K562 (cell line): ENCODE data around the gene PTPRR. TPM values are rescaled to one million over a fixed set of nuclear protein-coding genes. Genes with fewer than 3 reads are reported as not detected.

ENCODE experiments used
- CHD4 ChIP-seq: fragments of 200-600 bp; sonication (generic); IDR thresholded peaks from 3 replicates; pipeline ENCODE4 v1.6.1; 2012; ENCODE audit warnings: low read depth, mild to moderate bottlenecking, mixed read lengths, low read length, inconsistent platforms; ENCODE audit not compliant: insufficient read depth, insufficient replicate concordance, poor library complexity, severe bottlenecking
- CREBBP ChIP-seq: IDR thresholded peaks from one replicate; pipeline ENCODE4 v1.6.1; 2012; ENCODE audit warnings: low read depth, mild to moderate bottlenecking, control low read depth, inconsistent platforms, low read length
- GATAD2A ChIP-seq: fragments of 450-650 bp; IDR thresholded peaks from 2 replicates; pipeline ENCODE4 v1.6.1; 2017
- PML ChIP-seq: IDR thresholded peaks from 2 replicates; pipeline ENCODE4 v1.6.1; 2012; ENCODE audit warnings: low read length, inconsistent platforms
- POLR2AphosphoS2 ChIP-seq: IDR thresholded peaks from 2 replicates; pipeline ENCODE4 v1.6.1; 2012; ENCODE audit warnings: low read length, improper control_type of control experiment
- RNF219 ChIP-seq: fragments of 250-450 bp; sonication (Bioruptor Pico); IDR thresholded peaks from 2 replicates; pipeline ENCODE4 v1.5.0; 2022; ENCODE audit warnings: mild to moderate bottlenecking
- SIN3B ChIP-seq: fragments of 450-650 bp; IDR thresholded peaks from 2 replicates; pipeline ENCODE4 v1.6.1; 2017; ENCODE audit warnings: low read depth, mild to moderate bottlenecking, moderate library complexity
- ZFP36 ChIP-seq: fragments of 150-350 bp; IDR thresholded peaks from 2 replicates; pipeline ENCODE4 v1.6.1; 2018; ENCODE audit warnings: low read length, low read depth; ENCODE audit not compliant: partially characterized antibody
- ZNF165 ChIP-seq: fragments of 250-450 bp; sonication (Bioruptor Pico); IDR thresholded peaks from 2 replicates; pipeline ENCODE4 v1.4.0; 2020; ENCODE audit warnings: borderline replicate concordance
- ZNF586 ChIP-seq: fragments of 450-650 bp; formaldehyde crosslinking; conservative IDR thresholded peaks from 2 replicates; pipeline ENCODE4 v1.4.0; 2020; ENCODE audit warnings: mild to moderate bottlenecking, moderate library complexity
- ZNF76 ChIP-seq: fragments of 250-450 bp; sonication (Bioruptor Pico); IDR thresholded peaks from 2 replicates; pipeline ENCODE4 v1.4.0; 2020; ENCODE audit warnings: mild to moderate bottlenecking, moderate library complexity, borderline replicate concordance
- ZNF77 ChIP-seq: fragments of 250-450 bp; sonication (Bioruptor Pico); IDR thresholded peaks from 2 replicates; pipeline ENCODE4 v1.5.0; 2020
- polyA plus RNA-seq, 8 experiments: library from polyadenylated mRNA; depleted of rRNA in 4 of 8; stranded (reverse) in 5 of 8; unstranded in 3 of 8; fragments of >200 nt; fragmentation: Nextera tagmentation in 2 of 8; fragmentation: Illumina TruSeq in 1 of 8; extraction: Ambion mirVana in 2 of 8; extraction: Trizol in 1 of 8; gene quantifications; 2 replicates each; pipeline versions ENCODE4 v1.2.1 to v1.2.3, GENCODE V29; 2011 to 2014; ENCODE audit warnings: inconsistent platforms in 1 of 8, missing spikeins in 1 of 8
- total RNA-seq, 7 experiments: library from RNA; depleted of rRNA in 6 of 7; stranded (reverse); fragments of >200 nt in 6 of 7; fragmentation: Illumina TruSeq in 2 of 7; extraction: Trizol in 2 of 7; gene quantifications; 2 replicates each; pipeline versions ENCODE4 v1.2.1 to v1.2.3, GENCODE V29; 2011 to 2021; ENCODE audit warnings: low replicate concordance in 1 of 7
- TF ChIP-seq, protein P1 (sequence below), 2 experiments: fragments of 450-650 bp; IDR thresholded peaks; 2 replicates each; pipeline ENCODE4 v1.6.1; 2016; ENCODE audit warnings: mild to moderate bottlenecking in 2 of 2, borderline replicate concordance in 1 of 2, low read depth in 1 of 2, moderate library complexity in 1 of 2
- TF ChIP-seq, protein P2 (sequence below), 2 experiments: IDR thresholded peaks in 1 of 2; conservative IDR thresholded peaks in 1 of 2; 2 replicates each; pipeline ENCODE4 v1.6.1; 2016; ENCODE audit warnings: low read depth in 2 of 2, mild to moderate bottlenecking in 1 of 2, missing compliant biosample characterization in 1 of 2, missing genetic modification characterization in 1 of 2, moderate library complexity in 1 of 2

PTPRR gene
- total and polyA plus RNA-seq, 9 of the 15 experiments (the other 6 are each of a cell fraction or from before 2014, with no cell fraction given), result 6.6 to 41.7 (median 12.3) TPM

DNA sequence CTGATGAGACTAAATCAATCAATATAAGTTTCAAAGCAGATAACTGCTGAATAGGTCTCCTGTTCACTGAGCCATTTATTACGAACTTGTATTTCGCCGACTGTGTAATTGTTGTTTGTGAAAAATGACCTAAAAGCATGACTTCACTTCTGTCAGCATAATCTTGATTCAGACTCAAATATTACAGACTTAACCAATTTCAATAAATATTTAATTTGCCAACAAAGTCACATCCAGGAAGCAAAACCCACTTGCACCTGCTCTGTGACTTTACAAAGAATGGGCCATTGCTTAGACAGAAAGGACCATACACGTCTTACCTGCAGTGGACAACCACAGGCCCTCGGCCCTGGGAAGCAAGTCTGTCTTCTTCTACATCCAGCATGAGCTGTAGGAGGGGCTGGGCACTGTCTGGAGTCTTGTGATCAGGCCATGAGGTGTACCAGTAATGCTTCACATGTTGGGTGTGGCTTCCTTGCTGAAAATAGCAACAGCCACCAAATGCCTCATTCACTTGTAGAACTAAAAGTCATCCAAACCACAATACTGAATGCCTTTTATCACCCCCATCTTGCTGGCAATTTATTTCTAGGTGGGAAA is 259.8 kb downstream of the PTPRR start (continued):
- TF ChIP-seq ZNF77 (CRISPR knock-in tag) (no peak), PML (no peak; the same call in 1 of the 2 replicates), GATAD2A (0 out of 2 replicates have a peak, but pooled peaks have one; percentile 36), ZNF165 (CRISPR knock-in tag) (no peak), RNF219 (peak; percentile 45; the same call in 1 of the 2 replicates), ZNF586 (no peak), POLR2AphosphoS2 (peak; percentile 80; the same call in 1 of the 2 replicates), CREBBP (no peak), ZNF76 (peak; percentile 83; the same call in 1 of the 2 replicates), SIN3B (no peak), CHD4 (no peak), ZFP36 (no peak)
- TF ChIP-seq, protein P1, sequence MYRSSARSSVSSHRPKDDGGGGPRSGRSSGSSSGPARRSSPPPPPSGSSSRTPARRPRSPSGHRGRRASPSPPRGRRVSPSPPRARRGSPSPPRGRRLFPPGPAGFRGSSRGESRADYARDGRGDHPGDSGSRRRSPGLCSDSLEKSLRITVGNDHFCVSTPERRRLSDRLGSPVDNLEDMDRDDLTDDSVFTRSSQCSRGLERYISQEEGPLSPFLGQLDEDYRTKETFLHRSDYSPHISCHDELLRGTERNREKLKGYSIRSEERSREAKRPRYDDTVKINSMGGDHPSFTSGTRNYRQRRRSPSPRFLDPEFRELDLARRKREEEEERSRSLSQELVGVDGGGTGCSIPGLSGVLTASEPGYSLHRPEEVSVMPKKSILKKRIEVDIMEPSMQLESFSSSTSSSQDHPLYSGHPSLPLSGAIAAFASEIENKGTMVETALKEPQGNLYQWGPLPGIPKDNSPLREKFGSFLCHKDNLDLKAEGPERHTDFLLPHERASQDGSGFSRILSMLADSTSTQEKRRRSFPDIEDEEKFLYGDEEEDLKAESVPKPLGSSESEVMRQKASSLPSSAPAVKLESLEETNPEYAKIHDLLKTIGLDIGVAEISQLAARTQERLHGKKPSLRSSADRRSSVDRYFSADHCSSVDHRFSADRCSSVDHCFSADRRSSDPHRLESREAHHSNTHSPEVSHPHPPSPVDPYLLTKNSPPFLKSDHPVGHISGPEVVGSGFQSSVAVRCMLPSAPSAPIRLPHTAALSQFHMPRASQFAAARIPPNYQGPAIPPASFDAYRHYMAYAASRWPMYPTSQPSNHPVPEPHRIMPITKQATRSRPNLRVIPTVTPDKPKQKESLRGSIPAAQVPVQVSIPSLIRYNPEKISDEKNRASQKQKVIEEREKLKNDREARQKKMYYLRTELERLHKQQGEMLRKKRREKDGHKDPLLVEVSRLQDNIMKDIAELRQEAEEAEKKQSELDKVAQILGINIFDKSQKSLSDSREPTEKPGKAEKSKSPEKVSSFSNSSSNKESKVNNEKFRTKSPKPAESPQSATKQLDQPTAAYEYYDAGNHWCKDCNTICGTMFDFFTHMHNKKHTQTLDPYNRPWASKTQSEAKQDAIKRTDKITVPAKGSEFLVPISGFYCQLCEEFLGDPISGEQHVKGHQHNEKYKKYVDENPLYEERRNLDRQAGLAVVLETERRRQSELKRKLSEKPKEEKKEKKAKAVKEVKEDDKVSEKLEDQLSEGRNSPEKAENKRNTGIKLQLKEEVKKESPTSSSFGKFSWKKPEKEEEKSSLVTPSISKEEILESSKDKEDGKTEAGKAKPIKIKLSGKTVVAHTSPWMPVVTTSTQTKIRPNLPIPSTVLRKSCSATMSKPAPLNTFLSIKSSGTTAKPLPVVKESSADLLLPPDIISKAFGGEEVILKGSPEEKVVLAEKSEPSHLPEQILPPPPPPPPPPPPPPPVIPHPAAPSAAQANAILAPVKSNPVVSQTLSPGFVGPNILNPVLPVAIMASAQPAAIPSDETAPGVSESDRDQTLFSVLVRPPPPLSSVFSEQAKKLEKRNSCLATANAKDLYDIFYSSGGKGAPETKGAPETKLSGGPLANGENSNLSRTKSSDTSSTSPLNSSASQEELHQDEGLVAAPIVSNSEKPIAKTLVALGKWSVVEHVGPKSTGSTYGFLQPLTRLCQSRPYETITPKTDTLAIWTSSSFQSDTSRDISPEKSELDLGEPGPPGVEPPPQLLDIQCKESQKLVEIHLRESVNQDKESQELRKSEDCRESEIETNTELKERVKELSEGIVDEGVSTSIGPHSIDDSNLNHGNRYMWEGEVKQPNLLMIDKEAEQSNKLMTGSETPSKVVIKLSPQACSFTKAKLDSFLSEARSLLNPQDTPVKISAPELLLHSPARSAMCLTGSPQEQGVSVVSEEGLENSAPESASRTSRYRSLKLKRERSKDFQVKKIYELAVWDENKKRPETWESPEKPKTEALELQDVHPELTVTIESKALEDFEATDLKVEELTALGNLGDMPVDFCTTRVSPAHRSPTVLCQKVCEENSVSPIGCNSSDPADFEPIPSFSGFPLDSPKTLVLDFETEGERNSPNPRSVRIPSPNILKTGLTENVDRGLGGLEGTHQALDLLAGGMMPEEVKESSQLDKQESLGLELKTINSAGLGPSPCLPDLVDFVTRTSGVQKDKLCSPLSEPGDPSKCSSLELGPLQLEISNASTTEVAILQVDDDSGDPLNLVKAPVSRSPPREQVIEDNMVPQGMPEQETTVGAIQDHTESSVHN (IDR thresholded peaks at IDR 0.05; ENCODE audit: borderline replicate concordance in 1 of 2, low read depth in 1 of 2), result no peak; a peak in 1 of 4 replicates
- TF ChIP-seq, protein P2, sequence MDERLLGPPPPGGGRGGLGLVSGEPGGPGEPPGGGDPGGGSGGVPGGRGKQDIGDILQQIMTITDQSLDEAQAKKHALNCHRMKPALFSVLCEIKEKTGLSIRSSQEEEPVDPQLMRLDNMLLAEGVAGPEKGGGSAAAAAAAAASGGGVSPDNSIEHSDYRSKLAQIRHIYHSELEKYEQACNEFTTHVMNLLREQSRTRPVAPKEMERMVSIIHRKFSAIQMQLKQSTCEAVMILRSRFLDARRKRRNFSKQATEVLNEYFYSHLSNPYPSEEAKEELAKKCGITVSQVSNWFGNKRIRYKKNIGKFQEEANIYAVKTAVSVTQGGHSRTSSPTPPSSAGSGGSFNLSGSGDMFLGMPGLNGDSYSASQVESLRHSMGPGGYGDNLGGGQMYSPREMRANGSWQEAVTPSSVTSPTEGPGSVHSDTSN (CRISPR knock-in tag; IDR thresholded peaks at IDR 0.05; ENCODE audit: low read depth), result no peak
- TF ChIP-seq, protein P2 (tag; conservative IDR thresholded peaks at IDR 0.05; ENCODE audit: low read depth), result no peak
